A549 treated with dexamethasone at 1 μM for 4 hours (cell line): ENCODE measurements around the gene SLA2. TPM values are rescaled to one million over a fixed set of nuclear protein-coding genes. Genes with fewer than 3 reads are reported as not detected.

ENCODE experiments used
- total RNA-seq: library from RNA; stranded (reverse); fragments of 200-300 nt; extraction: Qiagen RNA extraction; gene quantifications from 5 replicates; pipeline ENCODE4 v1.2.3, GENCODE V29; 2022

The SLA2 gene
- 0.08 to 0.12 TPM (median 0.12 TPM) in 5 replicates for total RNA-seq

GRCh38 chr20:36645998-36646397 lies at the start of gene SLA2:
SLA2 (minus strand) TSS chr20:36646196; CDS start chr20:36641335, 4,861 bp downstream.

GRCh38 chr20:36605399-36606157 lies 40.4 kb downstream of the SLA2 start, which contains the start of gene RAB5IF:
RAB5IF (plus strand) TSS chr20:36605779; CDS start chr20:36605952, 173 bp downstream.

GRCh38 chr20:36573103-36573797 lies 72.7 kb downstream of the SLA2 start, which contains the start of gene TGIF2:
TGIF2 (plus strand) TSS chr20:36573597; CDS start chr20:36578775, 5,178 bp downstream.

Other genes with a start within 250 kb of the SLA2 start
- 15.0 to 26.4 TPM (median 21.3 TPM) in 5 replicates for gene MYL9, start 104.7 kb downstream of the SLA2 start, total RNA-seq
- 3.3 to 4.9 TPM (median 4.2 TPM) in 5 replicates for gene TGIF2, start 72.6 kb downstream of the SLA2 start, total RNA-seq
- gene RAB5IF, start 40.4 kb downstream of the SLA2 start, total RNA-seq, result 194 to 255 TPM (median 228 TPM) in 5 replicates
- gene NDRG3, start 99.9 kb upstream of the SLA2 start, total RNA-seq, result 19.9 to 24.7 TPM (median 24.2 TPM) in 5 replicates
- 21.5 to 26.0 TPM (median 24.1 TPM) in 5 replicates for gene DSN1, start 127.6 kb upstream of the SLA2 start, total RNA-seq
- not detected in 5 replicates for gene TLDC2, start 229.9 kb upstream of the SLA2 start, total RNA-seq